H1 (cell line): ENCODE data around the gene ADCY9. TPM values are rescaled to one million over a fixed set of nuclear protein-coding genes. Genes with fewer than 3 reads are reported as not detected.

Experiments used
- CTCF ChIA-PET: fragments of 300-600 bp; sonication (Branson Sonifier 250); formaldehyde crosslinking; loops from one replicate; lab custom pipeline; 2021; ENCODE audit not compliant: partially characterized antibody; lab: Charles Lee
- POLR2A ChIA-PET: fragments of 300-600 bp; sonication (Branson Sonifier 250); formaldehyde crosslinking; loops from one replicate; lab custom pipeline; 2021; ENCODE audit warnings: inconsistent platforms; ENCODE audit not compliant: partially characterized antibody; lab: Charles Lee
- DNase-seq, 2 experiments: peaks; one replicate each; pipeline versions ENCODE4 v3.0.0 to v3.0.0-alpha.2; 2010 to 2022; ENCODE audit warnings: low spot score in 2 of 2, low read depth in 1 of 2, mixed read lengths in 1 of 2
- FAIRE-seq: peaks from 2 replicates; lab custom pipeline; 2011; peaks lifted over from hg19 to GRCh38; lab: Jason Lieb, UNC
- H2AFZ ChIP-seq: 2 replicates; pipeline ENCODE4 v1.8.1; 2012; ENCODE audit warnings: low read length, inconsistent platforms
- H2AK5ac ChIP-seq: 2 replicates; pipeline ENCODE4 v1.6.1; 2013; ENCODE audit warnings: low read depth, low read length
- H2BK120ac ChIP-seq: replicated peaks from 2 replicates; pipeline ENCODE3; 2013; ENCODE audit warnings: low read depth, low read length, inconsistent platforms
- H2BK12ac ChIP-seq: 2 replicates; pipeline ENCODE4 v1.6.1; 2013; ENCODE audit warnings: low read depth, low read length
- H2BK15ac ChIP-seq: 2 replicates; pipeline ENCODE4 v1.6.1; 2013; ENCODE audit warnings: low read length
- H2BK20ac ChIP-seq: 2 replicates; pipeline ENCODE4 v1.6.1; 2013; ENCODE audit warnings: low read length
- H2BK5ac ChIP-seq: 2 replicates; pipeline ENCODE4 v1.6.1; 2013; ENCODE audit warnings: low read depth, low read length
- H3K14ac ChIP-seq: 2 replicates; pipeline ENCODE4 v1.6.1; 2013; ENCODE audit warnings: inconsistent platforms; ENCODE audit not compliant: insufficient read length
- H3K18ac ChIP-seq: 2 replicates; pipeline ENCODE4 v1.6.1; 2013; ENCODE audit warnings: low read length; ENCODE audit errors: extremely low read depth
- H3K23ac ChIP-seq: 2 replicates; pipeline ENCODE4 v1.6.1; 2013; ENCODE audit warnings: inconsistent platforms; ENCODE audit not compliant: insufficient read length
- H3K23me2 ChIP-seq: 2 replicates; pipeline ENCODE4 v1.6.1; 2013; ENCODE audit warnings: low read depth, low read length
- H3K27ac ChIP-seq: 2 replicates; pipeline ENCODE4 v1.6.1; 2011; ENCODE audit warnings: low read depth, low read length, inconsistent platforms
- H3K27me3 ChIP-seq, 4 experiments: replicated peaks in 1 of 4; 1 replicate in 1 of 4; 2 replicates in 3 of 4; pipeline versions ENCODE4 v1.6.1 to v1.8.1; 2011 to 2013; ENCODE audit warnings: low read length in 3 of 4, mild to moderate bottlenecking in 3 of 4, inconsistent platforms in 2 of 4, mixed read lengths in 2 of 4, moderate library complexity in 1 of 4; ENCODE audit not compliant: control insufficient read depth in 3 of 4, insufficient read depth in 3 of 4; ENCODE audit errors: extremely low read depth in 1 of 4
- H3K36me3 ChIP-seq, 4 experiments: 2 replicates each; pipeline versions ENCODE4 v1.6.1 to v1.8.1; 2011 to 2013; ENCODE audit warnings: mild to moderate bottlenecking in 4 of 4, low read length in 3 of 4, moderate library complexity in 2 of 4, control low read depth in 1 of 4, inconsistent platforms in 1 of 4; ENCODE audit not compliant: insufficient read depth in 4 of 4, control insufficient read depth in 2 of 4
- H3K4ac ChIP-seq: replicated peaks from 2 replicates; pipeline ENCODE3; 2013; ENCODE audit warnings: low read length, low read depth, mixed read lengths, inconsistent platforms; ENCODE audit not compliant: insufficient read length
- H3K4me1 ChIP-seq, 4 experiments: replicated peaks in 1 of 4; 1 replicate in 1 of 4; 2 replicates in 3 of 4; pipeline versions ENCODE4 v1.6.1 to v1.8.1; 2011 to 2013; ENCODE audit warnings: low read length in 3 of 4, inconsistent platforms in 2 of 4, mixed read lengths in 1 of 4; ENCODE audit not compliant: insufficient read depth in 4 of 4, control insufficient read depth in 3 of 4
- H3K4me2 ChIP-seq, 2 experiments: 2 replicates each; pipeline versions ENCODE4 v1.6.1 to v1.8.1; 2011 to 2013; ENCODE audit warnings: low read depth in 2 of 2, low read length in 2 of 2, control low read depth in 1 of 2, inconsistent platforms in 1 of 2, mild to moderate bottlenecking in 1 of 2; ENCODE audit not compliant: insufficient read depth in 1 of 2
- H3K4me3 ChIP-seq, 4 experiments: fragments of 200-600, 300-600 bp in 1 of 4; sonication (generic), shearing (Covaris generic), sonication (Bioruptor Twin) in 1 of 4; 2 replicates each; pipeline versions ENCODE4 v1.5.1 to v1.8.1; 2011 to 2016; ENCODE audit warnings: low read length in 4 of 4, low read depth in 3 of 4, control low read depth in 2 of 4, inconsistent platforms in 2 of 4, mild to moderate bottlenecking in 2 of 4, mixed read lengths in 1 of 4, moderate library complexity in 1 of 4; ENCODE audit not compliant: insufficient read depth in 2 of 4; ENCODE audit errors: extremely low read depth in 1 of 4
- H3K56ac ChIP-seq: replicated peaks from 2 replicates; pipeline ENCODE3; 2013; ENCODE audit warnings: low read depth, mild to moderate bottlenecking, mixed read lengths, low read length, inconsistent platforms; ENCODE audit not compliant: insufficient read length
- H3K79me1 ChIP-seq: 2 replicates; pipeline ENCODE4 v1.6.1; 2013; ENCODE audit warnings: low read depth, low read length, control low read depth
- H3K79me2 ChIP-seq, 2 experiments: 2 replicates each; pipeline versions ENCODE4 v1.6.1 to v1.8.1; 2012 to 2013; ENCODE audit warnings: low read length in 2 of 2, mild to moderate bottlenecking in 2 of 2, inconsistent platforms in 1 of 2; ENCODE audit not compliant: insufficient read depth in 2 of 2, control insufficient read depth in 1 of 2
- H3K9ac ChIP-seq, 4 experiments: replicated peaks in 1 of 4; 1 replicate in 1 of 4; 2 replicates in 3 of 4; pipeline versions ENCODE4 v1.6.1 to v1.8.1; 2011 to 2013; ENCODE audit warnings: low read depth in 3 of 4, low read length in 3 of 4, control low read depth in 2 of 4, mild to moderate bottlenecking in 2 of 4, moderate library complexity in 2 of 4, inconsistent platforms in 1 of 4; ENCODE audit errors: extremely low read depth in 1 of 4
- H3K9me3 ChIP-seq, 2 experiments: 2 replicates each; pipeline versions ENCODE4 v1.6.1 to v1.8.1; 2012 to 2013; ENCODE audit warnings: mild to moderate bottlenecking in 2 of 2, moderate library complexity in 2 of 2, control low read depth in 1 of 2, inconsistent platforms in 1 of 2, low read depth in 1 of 2, low read length in 1 of 2, mixed read lengths in 1 of 2; ENCODE audit not compliant: insufficient read depth in 2 of 2
- H4K20me1 ChIP-seq, 2 experiments: replicated peaks in 1 of 2; 2 replicates each; pipeline versions ENCODE3 to v1.8.1; 2011 to 2013; ENCODE audit warnings: inconsistent platforms in 2 of 2, low read length in 2 of 2, mild to moderate bottlenecking in 1 of 2; ENCODE audit not compliant: insufficient read depth in 2 of 2, control insufficient read depth in 1 of 2
- H4K5ac ChIP-seq: 2 replicates; pipeline ENCODE4 v1.6.1; 2013; ENCODE audit warnings: low read length, low read depth, mixed read lengths, inconsistent platforms; ENCODE audit not compliant: insufficient read length
- H4K8ac ChIP-seq: 2 replicates; pipeline ENCODE4 v1.8.0; 2013; ENCODE audit warnings: mild to moderate bottlenecking, moderate library complexity, low read length, inconsistent platforms; ENCODE audit not compliant: insufficient read depth; ENCODE audit errors: extremely low read depth
- H4K91ac ChIP-seq: replicated peaks from 2 replicates; pipeline ENCODE3; 2013; ENCODE audit warnings: low read length, mixed read lengths, inconsistent platforms; ENCODE audit not compliant: insufficient read length
- CTCF ChIP-seq, 3 experiments: IDR thresholded peaks; 1 replicate in 2 of 3; 2 replicates in 1 of 3; pipeline versions ENCODE4 v1.5.1 to v1.6.1; 2011; ENCODE audit warnings: low read length in 3 of 3, mild to moderate bottlenecking in 3 of 3, inconsistent platforms in 2 of 3, low read depth in 1 of 3, moderate library complexity in 1 of 3; ENCODE audit not compliant: insufficient read depth in 1 of 3; ENCODE audit errors: control extremely low read depth in 1 of 3
- KDM1A ChIP-seq: fragments of 200-600, 300-600 bp; sonication (generic); IDR thresholded peaks from 2 replicates; pipeline ENCODE4 v1.7.1; 2016; ENCODE audit warnings: mild to moderate bottlenecking, low read length, borderline replicate concordance
- RAD21 ChIP-seq, 2 experiments: IDR thresholded peaks in 1 of 2; conservative IDR thresholded peaks in 1 of 2; 2 replicates each; pipeline ENCODE4 v1.6.1; 2011; ENCODE audit warnings: low read depth in 2 of 2, low read length in 2 of 2, improper control_type of control experiment in 1 of 2, inconsistent platforms in 1 of 2, mild to moderate bottlenecking in 1 of 2, moderate library complexity in 1 of 2
- RXRA ChIP-seq: IDR thresholded peaks from 2 replicates; pipeline ENCODE4 v1.6.1; 2011; ENCODE audit warnings: low read depth, mild to moderate bottlenecking, low read length, moderate library complexity; ENCODE audit not compliant: insufficient read depth
- SAP30 ChIP-seq: fragments of 300-600 bp; sonication (generic); IDR thresholded peaks from 2 replicates; pipeline ENCODE4 v1.7.1; 2012; ENCODE audit warnings: low read length, moderate library complexity, mild to moderate bottlenecking, inconsistent platforms; ENCODE audit not compliant: insufficient read depth, insufficient replicate concordance
- SIX5 ChIP-seq: IDR thresholded peaks from 2 replicates; pipeline ENCODE4 v1.6.1; 2011; ENCODE audit warnings: mild to moderate bottlenecking, low read depth, low read length
- SP4 ChIP-seq: IDR thresholded peaks from 2 replicates; pipeline ENCODE4 v1.6.1; 2012; ENCODE audit warnings: low read length, inconsistent platforms
- SRF ChIP-seq: IDR thresholded peaks from 2 replicates; pipeline ENCODE4 v1.6.1; 2011; ENCODE audit warnings: mild to moderate bottlenecking, low read depth, low read length, moderate library complexity
- TCF12 ChIP-seq: IDR thresholded peaks from 2 replicates; pipeline ENCODE4 v1.6.1; 2011; ENCODE audit warnings: low read depth, mild to moderate bottlenecking, low read length
- WGBS, 2 experiments: shearing (Covaris generic) in 1 of 2; methylation state at CpG; one replicate each; pipeline versions ENCODE4 v1.1.6 to v1.1.7; 2013 to 2015; ENCODE audit warnings: low lambda C conversion rate in 2 of 2, mixed read lengths in 2 of 2, inconsistent platforms in 1 of 2, low coverage in 1 of 2, missing lambda C conversion rate in 1 of 2; ENCODE audit not compliant: insufficient replicate concordance in 2 of 2, insufficient coverage in 1 of 2, insufficient read length in 1 of 2; ENCODE audit errors: extremely low coverage in 1 of 2, missing lambda C conversion rate in 1 of 2; 5-methylcytosine and 5-hydroxymethylcytosine counted together
- polyA plus RNA-seq, 7 experiments: library from polyadenylated mRNA; depleted of rRNA in 3 of 7; stranded (reverse) in 5 of 7; unstranded in 2 of 7; fragments of >200 nt in 5 of 7; fragments of 200-250 nt in 2 of 7; gene quantifications; 1 replicate in 5 of 7; 2 replicates in 1 of 7; 4 replicates in 1 of 7; pipeline versions ENCODE4 v1.2.1 to v1.2.3, GENCODE V29; 2011 to 2013; ENCODE audit warnings: missing spikeins in 2 of 7, mixed read lengths in 2 of 7
- total RNA-seq: library from RNA; stranded (reverse); fragmentation: NEBNext Ultra II Directional; extraction: Animal tissue kit (Norgen Biotek cat#: 25700); gene quantifications from 2 replicates; pipeline ENCODE4 v1.2.1, GENCODE V29; 2021

ADCY9 gene
- total and polyA plus RNA-seq, 2 of the 8 experiments (the other 6 are each of a cell fraction or from before 2014, with no cell fraction given) = 5.4 to 13.1 TPM

- Histone ChIP-seq H3K9me3 (no peaks in the 10 kb centered on the region), H4K5ac (no peak overlapping the region), H2BK12ac (no peak overlapping the region), H2BK15ac (no peak overlapping the region), H3K36me3 (no peaks in the 10 kb centered on the region), H3K9ac (no peak overlapping the region), H3K4ac (no peak overlapping the region), H3K56ac (no peak overlapping the region), H4K91ac (no peak overlapping the region), H3K79me2 (no peaks in the 10 kb centered on the region), H3K18ac (no peak overlapping the region), H3K4me3 (no peak overlapping the region), H2BK120ac (no peak overlapping the region), H4K20me1 (no peaks in the 10 kb centered on the region), H3K4me1 (peaks cover 0 to 11% (median 8%) of the 10 kb centered on the region in 4 experiments; a peak in 5 of 7 replicates), H3K23me2 (no peaks in the 10 kb centered on the region), H2AK5ac (no peak overlapping the region), H3K27ac (no peak overlapping the region), H3K79me1 (no peaks in the 10 kb centered on the region), H3K23ac (no peak overlapping the region), H3K27me3 (no peaks in the 10 kb centered on the region), H2BK5ac (no peak overlapping the region), H2AFZ (no peak overlapping the region), H2BK20ac (no peak overlapping the region), H3K14ac (no peak overlapping the region), H3K4me2 (no peak overlapping the region), H4K8ac (no peak overlapping the region)
- FAIRE-seq (no peak), DNase-seq (no peak)
- 84% methylated on average over 28 of the region's 29 CpGs; no CpG with 5 or more reads in 1 of the 2 experiments for WGBS, 2 experiments
- ChIA-PET CTCF (interaction anchor here (1.0 to 1.4 kb wide), 5 partner anchors 19 to 286 kb away, joined by 3 to 4 read pairs (median 3); no protein-coding TSS in a partner anchor), POLR2A (interaction anchor here (1.2 to 1.5 kb wide), 2 partner anchors 9 to 308 kb away, joined by 4 to 5 read pairs; no protein-coding TSS in a partner anchor)
- TF ChIP-seq KDM1A = no peak
- TF ChIP-seq SIX5 = no peak
- no peak for TF ChIP-seq SAP30
- TF ChIP-seq RXRA = no peak
- TF ChIP-seq SP4 = no peak
- no peak for TF ChIP-seq TCF12
- no peak for TF ChIP-seq RAD21 (IDR thresholded peaks at IDR 0.05 in 1 of 2, conservative IDR thresholded peaks at IDR 0.05 in 1 of 2; ENCODE audit: low read depth in 2 of 2, low read length in 2 of 2)
- TF ChIP-seq CTCF (IDR thresholded peaks at IDR 0.05; ENCODE audit: control extremely low read depth in 1 of 3, insufficient read depth in 1 of 3, low read depth in 1 of 3, low read length in 3 of 3) = no peak
- no peak for TF ChIP-seq SRF
Observed at GRCh38 chr16:3963886-3964685, 152.2 kb downstream of the ADCY9 start.
